ENCODE results near the gene RASIP1.
"Not testable (repeated sequence)": the region's sequence is repeated elsewhere in the genome, so short reads cannot be mapped to it uniquely, and the experiment has no call there.

RASIP1 gene

GRCh38 chr19:48728911-48729664 is 11.3 kb downstream of the RASIP1 start:
- no peak for DNase-seq

- DNase-seq = no peak
Measured at GRCh38 chr19:48726556-48726955, 13.9 kb downstream of the RASIP1 start.

GRCh38 chr19:48724796-48725753 is 15.3 kb downstream of the RASIP1 start:
- no peak for DNase-seq

GRCh38 chr19:48722196-48722708 is 18.2 kb downstream of the RASIP1 start:
- DNase-seq = no peak

GRCh38 chr19:48720613-48721296 is 19.7 kb downstream of the RASIP1 start:
- DNase-seq = peak; percentile 98

- DNase-seq = no peak
Measured at GRCh38 chr19:48720251-48720612, 20.2 kb downstream of the RASIP1 start.

GRCh38 chr19:48719263-48720171 is 20.9 kb downstream of the RASIP1 start, which contains the start of gene MAMSTR:
MAMSTR (minus strand) TSS chr19:48719725; CDS start chr19:48719031, 694 bp downstream.
- no peak for DNase-seq

GRCh38 chr19:48718711-48719231 is 21.6 kb downstream of the RASIP1 start:
- no peak for DNase-seq

- DNase-seq = not testable (repeated sequence)
Measured at GRCh38 chr19:48718106-48718505, 22.3 kb downstream of the RASIP1 start.

GRCh38 chr19:48716562-48717291 is 23.7 kb downstream of the RASIP1 start:
- DNase-seq = no peak

GRCh38 chr19:48715681-48716171 is 24.7 kb downstream of the RASIP1 start:
- DNase-seq = no peak

- no peak for DNase-seq
Measured at GRCh38 chr19:48714759-48715675, 25.4 kb downstream of the RASIP1 start.

GRCh38 chr19:48713864-48714755 is 26.3 kb downstream of the RASIP1 start:
- DNase-seq = peak; percentile 99

- DNase-seq = no peak
Measured at GRCh38 chr19:48713041-48713863, 27.2 kb downstream of the RASIP1 start.

- DNase-seq = no peak
Measured at GRCh38 chr19:48711106-48711662, 29.2 kb downstream of the RASIP1 start.

GRCh38 chr19:48708471-48708870 is 31.9 kb downstream of the RASIP1 start:
- DNase-seq = no peak

- no peak for DNase-seq
Measured at GRCh38 chr19:48705431-48705830, 35.0 kb downstream of the RASIP1 start.

Data from amniotic stem cell (primary cell).